Measurements from ENCODE around the gene TYMP. TPM values are rescaled to one million over a fixed set of nuclear protein-coding genes. Genes with fewer than 3 reads are reported as not detected.
A peak's percentile ranks its signal among the peaks of the same experiment; 100 is the strongest.

TYMP gene
- total RNA-seq, 1 experiment from 2014 or later, result 1.5 TPM

GRCh38 chr22:50525104-50525857 lies 4.5 kb downstream of the TYMP start, which contains the start of gene SCO2 (continued):
- peak; percentile 69 for TF ChIP-seq FOXK1 (CRISPR knock-in tag; IDR thresholded peaks at IDR 0.05)
- TF ChIP-seq FOXP1 (CRISPR knock-in tag; IDR thresholded peaks at IDR 0.05; ENCODE audit: borderline replicate concordance), result peak; percentile 60; the same call in 1 of the 2 replicates
- TF ChIP-seq, protein P1, sequence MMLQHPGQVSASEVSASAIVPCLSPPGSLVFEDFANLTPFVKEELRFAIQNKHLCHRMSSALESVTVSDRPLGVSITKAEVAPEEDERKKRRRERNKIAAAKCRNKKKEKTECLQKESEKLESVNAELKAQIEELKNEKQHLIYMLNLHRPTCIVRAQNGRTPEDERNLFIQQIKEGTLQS (CRISPR knock-in tag; conservative IDR thresholded peaks at IDR 0.05), result 0 out of 2 replicates have a peak, but pooled peaks have one; percentile 2
- TF ChIP-seq ZNF425 (CRISPR knock-in tag; conservative IDR thresholded peaks at IDR 0.05), result no peak
- no peak for TF ChIP-seq ZBTB21 (CRISPR knock-in tag; IDR thresholded peaks at IDR 0.05; ENCODE audit: borderline replicate concordance)
- TF ChIP-seq, protein P2, sequence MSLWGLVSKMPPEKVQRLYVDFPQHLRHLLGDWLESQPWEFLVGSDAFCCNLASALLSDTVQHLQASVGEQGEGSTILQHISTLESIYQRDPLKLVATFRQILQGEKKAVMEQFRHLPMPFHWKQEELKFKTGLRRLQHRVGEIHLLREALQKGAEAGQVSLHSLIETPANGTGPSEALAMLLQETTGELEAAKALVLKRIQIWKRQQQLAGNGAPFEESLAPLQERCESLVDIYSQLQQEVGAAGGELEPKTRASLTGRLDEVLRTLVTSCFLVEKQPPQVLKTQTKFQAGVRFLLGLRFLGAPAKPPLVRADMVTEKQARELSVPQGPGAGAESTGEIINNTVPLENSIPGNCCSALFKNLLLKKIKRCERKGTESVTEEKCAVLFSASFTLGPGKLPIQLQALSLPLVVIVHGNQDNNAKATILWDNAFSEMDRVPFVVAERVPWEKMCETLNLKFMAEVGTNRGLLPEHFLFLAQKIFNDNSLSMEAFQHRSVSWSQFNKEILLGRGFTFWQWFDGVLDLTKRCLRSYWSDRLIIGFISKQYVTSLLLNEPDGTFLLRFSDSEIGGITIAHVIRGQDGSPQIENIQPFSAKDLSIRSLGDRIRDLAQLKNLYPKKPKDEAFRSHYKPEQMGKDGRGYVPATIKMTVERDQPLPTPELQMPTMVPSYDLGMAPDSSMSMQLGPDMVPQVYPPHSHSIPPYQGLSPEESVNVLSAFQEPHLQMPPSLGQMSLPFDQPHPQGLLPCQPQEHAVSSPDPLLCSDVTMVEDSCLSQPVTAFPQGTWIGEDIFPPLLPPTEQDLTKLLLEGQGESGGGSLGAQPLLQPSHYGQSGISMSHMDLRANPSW (CRISPR knock-in tag; conservative IDR thresholded peaks at IDR 0.05; ENCODE audit: low read depth), result peak; percentile 74; the same call in 1 of the 2 replicates
- TF ChIP-seq CREM (CRISPR knock-in tag; IDR thresholded peaks at IDR 0.05), result peak; percentile 46; the same call in 1 of the 2 replicates
- TF ChIP-seq USF1 (CRISPR knock-in tag; IDR thresholded peaks at IDR 0.05), result peak; percentile 98
- TF ChIP-seq ZNF263 (CRISPR knock-in tag; IDR thresholded peaks at IDR 0.05; ENCODE audit: low read depth), result no peak
- TF ChIP-seq PRDM15 (CRISPR knock-in tag; IDR thresholded peaks at IDR 0.05), result peak; percentile 36
- peak; percentile 48; the same call in 1 of the 2 replicates for TF ChIP-seq IRF1 (CRISPR knock-in tag; IDR thresholded peaks at IDR 0.05)
- TF ChIP-seq NFYB (CRISPR knock-in tag; conservative IDR thresholded peaks at IDR 0.05; ENCODE audit: low read depth), result 0 out of 2 replicates have a peak, but pooled peaks have one; percentile 24
- TF ChIP-seq, protein P3, sequence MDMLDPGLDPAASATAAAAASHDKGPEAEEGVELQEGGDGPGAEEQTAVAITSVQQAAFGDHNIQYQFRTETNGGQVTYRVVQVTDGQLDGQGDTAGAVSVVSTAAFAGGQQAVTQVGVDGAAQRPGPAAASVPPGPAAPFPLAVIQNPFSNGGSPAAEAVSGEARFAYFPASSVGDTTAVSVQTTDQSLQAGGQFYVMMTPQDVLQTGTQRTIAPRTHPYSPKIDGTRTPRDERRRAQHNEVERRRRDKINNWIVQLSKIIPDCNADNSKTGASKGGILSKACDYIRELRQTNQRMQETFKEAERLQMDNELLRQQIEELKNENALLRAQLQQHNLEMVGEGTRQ (CRISPR knock-in tag; IDR thresholded peaks at IDR 0.05), result peak; percentile 98
- TF ChIP-seq ARID4B (CRISPR knock-in tag; IDR thresholded peaks at IDR 0.05; ENCODE audit: borderline replicate concordance), result peak; percentile 90; the same call in 1 of the 2 replicates
- no peak for TF ChIP-seq NR3C1 (CRISPR knock-in tag; conservative IDR thresholded peaks at IDR 0.05; ENCODE audit: low read depth)
- 0 out of 2 replicates have a peak, but pooled peaks have one; percentile 18 for TF ChIP-seq CREB1 (CRISPR knock-in tag; IDR thresholded peaks at IDR 0.05)
- TF ChIP-seq, protein P4, sequence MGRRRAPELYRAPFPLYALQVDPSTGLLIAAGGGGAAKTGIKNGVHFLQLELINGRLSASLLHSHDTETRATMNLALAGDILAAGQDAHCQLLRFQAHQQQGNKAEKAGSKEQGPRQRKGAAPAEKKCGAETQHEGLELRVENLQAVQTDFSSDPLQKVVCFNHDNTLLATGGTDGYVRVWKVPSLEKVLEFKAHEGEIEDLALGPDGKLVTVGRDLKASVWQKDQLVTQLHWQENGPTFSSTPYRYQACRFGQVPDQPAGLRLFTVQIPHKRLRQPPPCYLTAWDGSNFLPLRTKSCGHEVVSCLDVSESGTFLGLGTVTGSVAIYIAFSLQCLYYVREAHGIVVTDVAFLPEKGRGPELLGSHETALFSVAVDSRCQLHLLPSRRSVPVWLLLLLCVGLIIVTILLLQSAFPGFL (CRISPR knock-in tag; IDR thresholded peaks at IDR 0.05; ENCODE audit: borderline replicate concordance), result no peak
- TF ChIP-seq ESRRA (CRISPR knock-in tag; IDR thresholded peaks at IDR 0.05; ENCODE audit: borderline replicate concordance), result peak; percentile 31; the same call in 1 of the 2 replicates
- peak; percentile 35; the same call in 1 of the 2 replicates for TF ChIP-seq ZNF317 (CRISPR knock-in tag; IDR thresholded peaks at IDR 0.05; ENCODE audit: borderline replicate concordance, low read depth)

Data from WTC11 (cell line).